ENCODE measurements around the gene MYCBPAP.

Gene MYCBPAP

GRCh38 chr17:50507871-50508572, at the start of gene MYCBPAP:
Gene MYCBPAP, plus strand, starts transcription at chr17:50508439. Its CDS starts 236 bp downstream, at chr17:50508675.
- DNase-seq: peak; percentile 89

- no peak for DNase-seq
Measured at GRCh38 chr17:50458701-50459676, 49.2 kb upstream of the MYCBPAP start.

GRCh38 chr17:50459756-50460155, 48.5 kb upstream of the MYCBPAP start:
- no peak for DNase-seq

- no peak for DNase-seq
Measured at GRCh38 chr17:50460831-50461526, 47.3 kb upstream of the MYCBPAP start.

- no peak for DNase-seq
Measured at GRCh38 chr17:50461550-50462132, 46.6 kb upstream of the MYCBPAP start.

GRCh38 chr17:50462446-50462845, 45.8 kb upstream of the MYCBPAP start:
- DNase-seq: no peak

GRCh38 chr17:50464121-50464520, 44.1 kb upstream of the MYCBPAP start:
- DNase-seq: no peak

GRCh38 chr17:50464736-50465135, 43.5 kb upstream of the MYCBPAP start:
- DNase-seq: no peak

- DNase-seq: no peak
Measured at GRCh38 chr17:50465171-50465570, 43.1 kb upstream of the MYCBPAP start.

GRCh38 chr17:50465635-50466034, 42.6 kb upstream of the MYCBPAP start:
- no peak for DNase-seq

- DNase-seq: no peak
Measured at GRCh38 chr17:50466371-50467113, 41.7 kb upstream of the MYCBPAP start.

GRCh38 chr17:50467114-50467854, 41.0 kb upstream of the MYCBPAP start:
- DNase-seq: no peak

- no peak for DNase-seq
Measured at GRCh38 chr17:50467855-50468303, 40.4 kb upstream of the MYCBPAP start.

- DNase-seq: peak; percentile 74
Measured at GRCh38 chr17:50468304-50469207, 39.7 kb upstream of the MYCBPAP start, which contains the start of gene CHAD. Gene CHAD, minus strand, starts transcription at chr17:50468880. Its CDS starts 67 bp downstream, at chr17:50468813.

GRCh38 chr17:50469208-50469605, 39.0 kb upstream of the MYCBPAP start:
- DNase-seq: no peak

- DNase-seq: no peak
Measured at GRCh38 chr17:50469671-50470305, 38.5 kb upstream of the MYCBPAP start.

GRCh38 chr17:50470426-50470825, 37.8 kb upstream of the MYCBPAP start:
- no peak for DNase-seq

- peak; percentile 77 for DNase-seq
Measured at GRCh38 chr17:50471009-50471905, 37.0 kb upstream of the MYCBPAP start.
